Activated gamma-delta T cell treated with anti-CD3 and anti-CD28 coated beads, Interleukin-2, amount 50 U/mL, for 16 hours (primary cell): ENCODE measurements around the gene USP19.
A peak's percentile ranks its signal among the peaks of the same experiment; 100 is the strongest.

ENCODE experiments used
- DNase-seq: peaks from one replicate; pipeline ENCODE4 v3.0.0-alpha.2; 2020; ENCODE audit warnings: low read depth

Gene USP19

GRCh38 chr3:49098910-49099630 lies 21.6 kb downstream of the USP19 start:
- DNase-seq = no peak

GRCh38 chr3:49098429-49098828 lies 22.2 kb downstream of the USP19 start:
- DNase-seq = no peak

- DNase-seq = peak; percentile 91
Measured at GRCh38 chr3:49093853-49094767, 26.5 kb downstream of the USP19 start, which contains the start of gene QRICH1. Gene QRICH1 (minus strand): TSS chr3:49094071. CDS start chr3:49077017, 17,054 bp downstream.

- peak; percentile 69 for DNase-seq
Measured at GRCh38 chr3:49092938-49093852, 27.4 kb downstream of the USP19 start.

GRCh38 chr3:49081429-49081828 lies 39.2 kb downstream of the USP19 start:
- no peak for DNase-seq

GRCh38 chr3:49079270-49079669 lies 41.4 kb downstream of the USP19 start:
- no peak for DNase-seq

GRCh38 chr3:49076646-49077045 lies 44.0 kb downstream of the USP19 start:
- DNase-seq = no peak

GRCh38 chr3:49076116-49076515 lies 44.5 kb downstream of the USP19 start:
- no peak for DNase-seq
